PC-9 (cell line): ENCODE data around the gene ATP11A. TPM values are rescaled to one million over a fixed set of nuclear protein-coding genes. Genes with fewer than 3 reads are reported as not detected.

Experiments
- BruUV-seq: library from RNA; stranded (reverse); fragments of 400-500 nt; replicated peaks from 2 replicates; lab custom pipeline; 2021; lab: Mats Ljungman, UMichigan
- CTCF ChIA-PET: fragments of 300-600 bp; sonication (Branson Sonifier 250); formaldehyde crosslinking; loops from one replicate; lab custom pipeline; 2022; ENCODE audit warnings: antibody characterized with exemption; lab: Charles Lee
- POLR2A ChIA-PET: fragments of 300-600 bp; sonication (Branson Sonifier 250); formaldehyde crosslinking; loops from one replicate; lab custom pipeline; 2022; ENCODE audit warnings: antibody characterized with exemption; ENCODE audit not compliant: unreplicated experiment; lab: Charles Lee
- DNase-seq, 2 experiments: peaks; one replicate each; pipeline versions ENCODE4 v3.0.0 to v3.0.0-alpha.2; 2015 to 2022; ENCODE audit warnings: mixed read lengths in 1 of 2
- H2AFZ ChIP-seq: fragments of 200-600 bp; sonication (generic); 2 replicates; pipeline ENCODE4 v1.8.1; 2017; ENCODE audit warnings: antibody characterized with exemption
- H3F3A ChIP-seq: fragments of 200-600 bp; sonication (generic); 2 replicates; pipeline ENCODE4 v1.8.1; 2017; ENCODE audit warnings: antibody characterized with exemption, mild to moderate bottlenecking, low read depth; ENCODE audit not compliant: insufficient read depth
- H3K27ac ChIP-seq: fragments of 200-600 bp; sonication (generic); 2 replicates; pipeline ENCODE4 v1.6.1; 2016; ENCODE audit warnings: mixed run types
- H3K27me3 ChIP-seq: fragments of 200-600 bp; sonication (generic); 2 replicates; pipeline ENCODE4 v1.6.1; 2016; ENCODE audit warnings: low read depth, mixed run types; ENCODE audit not compliant: insufficient read depth
- H3K36me3 ChIP-seq: fragments of 200-600 bp; sonication (generic); 2 replicates; pipeline ENCODE4 v1.6.1; 2016; ENCODE audit warnings: low read depth, mixed run types
- H3K4me1 ChIP-seq: fragments of 200-600 bp; sonication (generic); replicated peaks from 2 replicates; pipeline ENCODE4 v1.6.1; 2016; ENCODE audit warnings: mixed run types; ENCODE audit not compliant: insufficient read depth
- H3K4me2 ChIP-seq: fragments of 200-600 bp; sonication (generic); 2 replicates; pipeline ENCODE4 v1.6.1; 2017; ENCODE audit warnings: mixed run types
- H3K4me3 ChIP-seq: fragments of 200-600 bp; sonication (generic); 2 replicates; pipeline ENCODE4 v1.6.1; 2016; ENCODE audit warnings: mixed run types
- H3K79me2 ChIP-seq: fragments of 200-600 bp; sonication (generic); 2 replicates; pipeline ENCODE4 v1.6.1; 2017; ENCODE audit warnings: low read depth, mixed run types
- H3K9me2 ChIP-seq: fragments of 200-600 bp; sonication (generic); 2 replicates; pipeline ENCODE4 v1.8.1; 2017; ENCODE audit warnings: mild to moderate bottlenecking; ENCODE audit not compliant: insufficient read depth
- H3K9me3 ChIP-seq: fragments of 200-600 bp; sonication (generic); 2 replicates; pipeline ENCODE4 v1.8.1; 2016; ENCODE audit warnings: low read depth; ENCODE audit not compliant: insufficient read depth
- H4K20me1 ChIP-seq: fragments of 200-600 bp; sonication (generic); 2 replicates; pipeline ENCODE4 v1.8.1; 2017; ENCODE audit not compliant: insufficient read depth
- EZH2 ChIP-seq: fragments of 200-600 bp; sonication (generic); IDR thresholded peaks from 2 replicates; pipeline ENCODE4 v1.8.0; 2017; ENCODE audit warnings: antibody characterized with exemption, low read depth
- intact Hi-C: fragments of 100-400 bp; cut with micrococcal nuclease; formaldehyde crosslinking; loops from one replicate; pipeline ENCODE4 v1.10.0; 2022; ENCODE audit not compliant: unreplicated experiment
- total RNA-seq: library from RNA; stranded (reverse); gene quantifications from 2 replicates; pipeline ENCODE4 v1.2.3, GENCODE V29; 2021
- TF ChIP-seq, protein P1 (sequence below): fragments of 200-600 bp; sonication (generic); conservative IDR thresholded peaks from 2 replicates; pipeline ENCODE4 v1.6.1; 2017; ENCODE audit warnings: mixed run types, antibody characterized with exemption, mild to moderate bottlenecking, moderate library complexity

The ATP11A gene
- total RNA-seq, 1 experiment from 2014 or later, result 92.2 TPM

DNA sequence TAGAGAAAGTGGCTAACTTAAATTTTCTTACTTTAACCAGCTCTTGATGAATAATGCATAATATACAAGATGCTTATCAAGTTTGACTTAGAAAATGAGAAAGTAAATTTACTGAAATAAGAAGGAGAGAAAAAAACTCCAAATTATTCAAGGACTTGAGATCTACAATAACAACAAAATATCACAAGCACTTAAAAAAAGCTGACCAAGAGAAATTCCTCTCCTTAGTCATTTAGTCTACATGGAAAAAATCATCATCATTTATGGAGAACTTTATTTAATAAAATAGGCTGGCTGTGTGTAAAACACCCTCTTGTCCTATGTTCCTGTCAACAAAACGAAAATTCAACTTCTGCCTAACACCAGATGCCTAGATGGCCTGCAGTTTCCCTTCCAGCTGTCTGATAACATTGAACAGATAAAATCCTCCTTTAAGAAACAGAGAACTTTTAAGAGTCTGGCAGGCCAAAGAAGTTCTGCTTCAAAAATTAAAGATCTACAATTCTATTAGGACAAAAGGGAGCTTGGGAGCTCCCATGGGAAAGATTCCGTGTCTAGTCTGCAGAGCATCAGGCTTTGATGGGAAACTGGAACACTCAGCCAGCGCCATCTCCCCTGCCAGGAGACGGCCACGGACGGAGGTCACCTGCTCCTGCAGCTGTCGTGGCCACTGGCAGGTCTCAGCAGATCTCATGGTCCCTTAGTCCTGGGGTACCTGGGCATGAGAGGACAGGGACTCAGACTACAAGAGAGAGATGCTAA is 37.9 kb upstream of the ATP11A start:
- Histone ChIP-seq H2AFZ (no peak overlapping the region), H3K79me2 (no peaks in the 10 kb centered on the region), H3K27me3 (no peaks in the 10 kb centered on the region; the same call in 1 of the 2 replicates), H3K4me1 (no peaks in the 10 kb centered on the region), H3K9me2 (no peaks in the 10 kb centered on the region), H3K4me2 (no peak overlapping the region), H3K27ac (no peak overlapping the region), H3K36me3 (no peaks in the 10 kb centered on the region), H4K20me1 (no peaks in the 10 kb centered on the region), H3F3A (no peaks in the 10 kb centered on the region), H3K4me3 (no peak overlapping the region), H3K9me3 (no peaks in the 10 kb centered on the region)
- no TSS peak for BruUV-seq
- intact Hi-C loops, result no loop called here
- CTCF ChIA-PET, result interaction anchor here (0.5 kb wide), 1 partner anchor 162 kb away, joined by 4 read pairs; no protein-coding TSS in a partner anchor
- POLR2A ChIA-PET, result no interaction called here
- no peak for TF ChIP-seq EZH2
- TF ChIP-seq, protein P1, sequence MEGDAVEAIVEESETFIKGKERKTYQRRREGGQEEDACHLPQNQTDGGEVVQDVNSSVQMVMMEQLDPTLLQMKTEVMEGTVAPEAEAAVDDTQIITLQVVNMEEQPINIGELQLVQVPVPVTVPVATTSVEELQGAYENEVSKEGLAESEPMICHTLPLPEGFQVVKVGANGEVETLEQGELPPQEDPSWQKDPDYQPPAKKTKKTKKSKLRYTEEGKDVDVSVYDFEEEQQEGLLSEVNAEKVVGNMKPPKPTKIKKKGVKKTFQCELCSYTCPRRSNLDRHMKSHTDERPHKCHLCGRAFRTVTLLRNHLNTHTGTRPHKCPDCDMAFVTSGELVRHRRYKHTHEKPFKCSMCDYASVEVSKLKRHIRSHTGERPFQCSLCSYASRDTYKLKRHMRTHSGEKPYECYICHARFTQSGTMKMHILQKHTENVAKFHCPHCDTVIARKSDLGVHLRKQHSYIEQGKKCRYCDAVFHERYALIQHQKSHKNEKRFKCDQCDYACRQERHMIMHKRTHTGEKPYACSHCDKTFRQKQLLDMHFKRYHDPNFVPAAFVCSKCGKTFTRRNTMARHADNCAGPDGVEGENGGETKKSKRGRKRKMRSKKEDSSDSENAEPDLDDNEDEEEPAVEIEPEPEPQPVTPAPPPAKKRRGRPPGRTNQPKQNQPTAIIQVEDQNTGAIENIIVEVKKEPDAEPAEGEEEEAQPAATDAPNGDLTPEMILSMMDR, result no peak
- DNase-seq, result no peak

DNA sequence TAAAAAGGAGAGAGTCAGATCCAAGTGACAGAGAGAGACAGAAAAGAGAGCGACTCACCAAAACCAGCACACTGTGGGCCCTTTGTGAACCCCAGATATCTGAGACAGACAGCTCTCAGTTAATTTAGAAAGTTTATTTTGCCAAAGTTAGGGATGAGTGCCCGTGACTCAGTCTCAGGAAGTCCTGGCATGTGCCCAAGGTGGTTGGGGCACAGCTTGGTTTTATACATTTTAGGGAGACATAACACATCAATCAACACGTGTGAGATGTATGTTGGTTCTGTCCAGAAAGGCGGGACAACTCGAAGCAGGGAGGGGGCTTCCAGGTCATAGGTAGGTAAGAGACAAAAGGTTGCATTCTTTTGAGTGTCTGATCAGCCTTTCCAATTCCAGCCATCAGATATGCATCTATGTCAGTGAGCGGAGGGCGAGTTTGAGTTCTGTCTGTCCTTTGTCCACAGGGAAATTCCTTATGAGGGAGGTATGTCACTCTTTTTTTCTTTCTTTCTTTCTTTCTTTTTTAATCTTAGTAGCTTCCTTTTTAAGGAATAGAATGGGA is 37.2 kb upstream of the ATP11A start:
- ChIA-PET POLR2A (interaction anchor here (0.5 to 0.6 kb wide), 2 partner anchors 1708 to 1940 kb away, joined by 3 to 5 read pairs; no protein-coding TSS in a partner anchor), CTCF (interaction anchor here (0.5 kb wide), 1 partner anchor 161 kb away, joined by 4 read pairs; no protein-coding TSS in a partner anchor)
- no TSS peak for BruUV-seq
- Histone ChIP-seq H3K27me3 (no peaks in the 10 kb centered on the region; the same call in 1 of the 2 replicates), H3K4me1 (no peaks in the 10 kb centered on the region), H3K9me3 (no peaks in the 10 kb centered on the region), H3K79me2 (no peaks in the 10 kb centered on the region), H3K4me2 (no peak overlapping the region), H3F3A (no peaks in the 10 kb centered on the region), H3K4me3 (no peak overlapping the region), H3K36me3 (no peaks in the 10 kb centered on the region), H4K20me1 (no peaks in the 10 kb centered on the region), H2AFZ (no peak overlapping the region), H3K9me2 (no peaks in the 10 kb centered on the region), H3K27ac (no peak overlapping the region)
- intact Hi-C loops, result no loop called here
- TF ChIP-seq, protein P1, result no peak
- TF ChIP-seq EZH2, result no peak
- no peak for DNase-seq

DNA sequence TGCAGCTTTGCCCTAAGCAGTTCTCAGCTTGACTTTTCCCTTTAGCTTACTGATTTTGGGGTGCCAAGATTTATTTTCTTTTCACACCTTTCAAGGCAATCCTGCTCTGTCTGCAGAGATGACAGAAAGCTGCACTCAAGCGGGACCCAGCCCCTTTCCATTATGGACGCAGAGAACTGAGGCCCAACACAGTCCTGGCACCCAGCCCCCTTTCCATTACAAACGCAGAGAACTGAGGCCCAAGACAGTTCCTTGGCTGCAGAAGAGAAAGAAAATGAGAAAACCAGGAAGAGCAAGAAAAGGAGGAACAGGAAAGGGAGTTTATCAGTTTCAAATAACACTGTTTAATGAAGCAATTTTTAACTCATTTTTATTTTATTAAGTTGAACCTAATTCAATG is 36.8 kb upstream of the ATP11A start:
- Histone ChIP-seq H3K36me3 (no peaks in the 10 kb centered on the region), H3K4me1 (no peaks in the 10 kb centered on the region), H3K9me2 (no peaks in the 10 kb centered on the region), H2AFZ (no peak overlapping the region), H4K20me1 (no peaks in the 10 kb centered on the region), H3K27ac (no peak overlapping the region), H3K9me3 (no peaks in the 10 kb centered on the region), H3K79me2 (no peaks in the 10 kb centered on the region), H3K4me3 (no peak overlapping the region), H3K4me2 (no peak overlapping the region), H3K27me3 (no peaks in the 10 kb centered on the region; the same call in 1 of the 2 replicates), H3F3A (no peaks in the 10 kb centered on the region)
- ChIA-PET POLR2A (interaction anchor here (0.5 to 0.6 kb wide), 2 partner anchors 1708 to 1940 kb away, joined by 3 to 5 read pairs; no protein-coding TSS in a partner anchor), CTCF (no interaction called here)
- TF ChIP-seq, protein P1, result no peak
- TF ChIP-seq EZH2, result no peak
- intact Hi-C loops, result no loop called here
- no peak for DNase-seq
- no TSS peak for BruUV-seq
